CD4-positive, alpha-beta T cell treated with Interleukin-12 subunit alpha and Interleukin-12 subunit beta, for 1 hour (primary cell): ENCODE results near the gene KLF9.
"Not testable (repeated sequence)": the region's sequence is repeated elsewhere in the genome, so short reads cannot be mapped to it uniquely, and the experiment has no call there.

Experiments used
- DNase-seq: peaks from one replicate; pipeline ENCODE4 v3.0.0-alpha.2; 2020

Gene KLF9

GRCh38 chr9:70403166-70403565 lies 11.3 kb downstream of the KLF9 start:
- DNase-seq, result no peak

- DNase-seq, result no peak
Observed at GRCh38 chr9:70402213-70402612, 12.2 kb downstream of the KLF9 start.

GRCh38 chr9:70401241-70401640 lies 13.2 kb downstream of the KLF9 start:
- not testable (repeated sequence) for DNase-seq

- no peak for DNase-seq
Observed at GRCh38 chr9:70400107-70400892, 14.2 kb downstream of the KLF9 start.

- DNase-seq, result no peak
Observed at GRCh38 chr9:70399141-70399540, 15.3 kb downstream of the KLF9 start.

GRCh38 chr9:70398145-70398556 lies 16.3 kb downstream of the KLF9 start:
- peak; percentile 53 for DNase-seq

DNA sequence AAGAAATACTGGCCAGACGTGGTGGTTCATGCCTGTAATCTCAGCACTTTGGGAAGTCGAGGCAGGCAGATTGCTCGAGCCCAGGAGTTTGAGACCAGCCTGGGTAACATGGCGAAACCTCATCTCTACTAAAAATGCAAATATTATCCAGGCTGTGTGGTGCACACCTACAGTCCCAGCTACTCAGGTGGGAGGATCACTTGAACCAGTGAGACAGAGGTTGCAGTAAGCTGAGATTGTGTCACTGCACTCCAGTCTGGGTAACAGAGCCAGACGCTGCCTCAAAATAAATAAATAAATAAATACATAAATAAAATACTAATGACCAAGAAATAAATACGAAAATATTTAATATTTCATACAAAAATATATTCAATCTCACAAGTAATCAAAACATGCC lies 18.8 kb downstream of the KLF9 start:
- no peak for DNase-seq

GRCh38 chr9:70392850-70393249 lies 21.6 kb downstream of the KLF9 start:
- no peak for DNase-seq

- no peak for DNase-seq
Observed at GRCh38 chr9:70392189-70392588, 22.3 kb downstream of the KLF9 start.

DNA sequence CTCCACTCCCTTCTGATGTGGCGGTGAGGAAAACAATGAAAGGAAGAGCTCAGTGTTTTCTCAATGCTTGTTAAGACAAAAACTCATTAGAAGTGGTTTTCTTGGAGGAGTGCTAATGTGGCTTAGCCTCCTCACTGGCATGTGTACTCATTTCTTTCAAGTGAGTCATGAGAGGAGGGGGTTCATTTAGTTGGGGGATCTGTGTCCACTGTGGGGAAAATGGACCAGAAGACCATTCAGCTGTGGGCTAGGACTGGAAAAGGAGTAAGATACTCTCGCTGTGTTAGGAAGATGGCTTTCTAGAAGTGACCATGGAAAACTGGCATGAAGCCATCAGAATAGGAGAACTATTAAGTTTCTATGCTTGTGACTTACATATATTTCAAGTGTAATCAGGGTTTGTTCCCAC lies 23.5 kb downstream of the KLF9 start:
- no peak for DNase-seq

- no peak for DNase-seq
Observed at GRCh38 chr9:70389621-70390266, 24.7 kb downstream of the KLF9 start.

GRCh38 chr9:70389188-70389587 lies 25.3 kb downstream of the KLF9 start:
- DNase-seq, result no peak

DNA sequence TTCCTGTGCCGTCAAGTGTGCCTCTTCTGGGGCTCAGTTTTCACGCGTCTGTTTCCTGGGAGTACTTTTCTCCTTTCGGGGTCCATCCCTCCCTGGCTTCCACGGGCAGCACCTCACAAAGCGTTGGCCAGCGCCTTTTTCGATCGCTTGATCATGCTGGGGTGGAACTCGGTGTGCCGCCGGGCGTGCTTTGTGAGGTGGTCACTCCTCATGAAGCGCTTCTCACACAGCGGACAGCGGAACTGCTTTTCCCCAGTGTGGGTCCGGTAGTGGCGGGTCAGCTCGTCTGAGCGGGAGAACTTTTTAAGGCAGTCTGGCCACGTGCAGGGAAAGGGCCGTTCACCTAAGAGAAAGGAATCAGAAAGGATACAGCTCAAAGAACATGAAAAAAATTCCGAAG lies 26.8 kb downstream of the KLF9 start:
- DNase-seq, result no peak

- no peak for DNase-seq
Observed at GRCh38 chr9:70385426-70385825, 29.0 kb downstream of the KLF9 start.

DNA sequence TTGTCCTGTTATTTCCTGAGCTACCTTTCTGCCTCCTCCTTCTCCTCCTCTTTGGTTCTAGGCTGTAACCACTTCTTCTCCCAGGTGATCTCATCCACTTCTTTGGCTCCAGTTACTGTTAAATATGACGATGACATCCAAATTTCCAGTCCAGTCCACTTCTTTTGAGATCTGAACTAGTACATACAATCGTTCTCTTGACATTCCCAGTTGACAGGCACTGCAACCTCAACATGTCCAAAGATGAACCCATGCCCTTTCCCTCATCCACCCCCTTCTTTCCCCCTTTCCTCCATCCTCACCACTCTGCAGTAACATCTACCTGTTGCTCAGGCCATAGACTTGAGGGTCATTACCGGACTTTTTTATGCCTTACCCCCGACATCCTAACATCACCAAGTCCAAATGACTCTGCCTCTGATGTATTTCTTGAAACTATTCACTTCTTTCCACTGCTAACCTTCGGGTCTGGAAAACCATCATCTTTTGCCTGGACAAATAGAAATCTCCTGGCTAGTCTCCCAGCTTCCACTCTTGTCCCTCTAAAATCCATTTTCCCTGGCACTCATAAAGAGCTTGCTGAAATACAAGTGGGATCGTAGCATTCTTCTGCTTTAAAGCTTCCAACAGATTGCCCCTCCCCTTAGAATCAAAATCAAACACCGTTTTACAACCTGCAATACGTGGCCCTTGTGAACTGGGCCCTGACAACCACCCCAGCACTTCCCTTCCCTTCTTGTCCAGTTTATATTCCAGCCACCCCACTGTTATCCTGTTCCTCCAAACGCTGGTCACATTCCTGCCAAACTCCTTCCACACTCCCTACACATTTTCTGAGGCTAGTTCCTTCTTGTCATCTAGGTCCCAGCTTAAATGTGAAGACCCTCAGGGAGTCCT lies 31.5 kb downstream of the KLF9 start:
- DNase-seq, result no peak

DNA sequence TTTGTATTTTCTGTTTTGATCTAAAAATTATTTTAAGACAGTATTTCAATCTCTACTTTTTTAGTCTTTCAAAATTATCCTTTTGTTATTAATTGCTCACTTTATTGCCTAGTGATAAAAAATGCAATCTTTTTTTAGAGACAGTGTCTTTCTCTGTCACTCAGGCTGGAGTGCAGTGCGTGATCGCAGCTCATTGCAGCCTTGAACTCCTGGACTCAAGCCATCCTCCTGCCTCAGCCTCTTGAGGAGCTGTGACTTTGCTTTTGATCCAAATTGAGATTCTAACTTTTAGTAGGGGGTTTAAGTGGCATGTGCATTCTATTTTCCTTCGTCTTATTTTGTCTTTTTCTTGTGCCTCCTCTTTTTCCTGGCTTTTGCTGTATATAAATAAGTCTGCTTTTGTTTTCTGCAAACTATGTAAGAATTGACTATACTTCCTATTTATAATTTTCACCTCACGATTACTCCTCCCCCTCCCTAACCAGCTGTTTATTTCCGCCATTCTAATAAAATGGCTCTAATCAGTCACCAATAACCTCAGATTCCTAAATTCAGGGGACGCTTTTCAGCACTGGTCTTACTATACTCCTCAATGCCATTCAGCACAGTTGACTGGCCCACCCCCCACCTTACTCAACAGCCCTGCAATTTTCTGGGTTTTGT lies 32.3 kb downstream of the KLF9 start:
- no peak for DNase-seq

DNA sequence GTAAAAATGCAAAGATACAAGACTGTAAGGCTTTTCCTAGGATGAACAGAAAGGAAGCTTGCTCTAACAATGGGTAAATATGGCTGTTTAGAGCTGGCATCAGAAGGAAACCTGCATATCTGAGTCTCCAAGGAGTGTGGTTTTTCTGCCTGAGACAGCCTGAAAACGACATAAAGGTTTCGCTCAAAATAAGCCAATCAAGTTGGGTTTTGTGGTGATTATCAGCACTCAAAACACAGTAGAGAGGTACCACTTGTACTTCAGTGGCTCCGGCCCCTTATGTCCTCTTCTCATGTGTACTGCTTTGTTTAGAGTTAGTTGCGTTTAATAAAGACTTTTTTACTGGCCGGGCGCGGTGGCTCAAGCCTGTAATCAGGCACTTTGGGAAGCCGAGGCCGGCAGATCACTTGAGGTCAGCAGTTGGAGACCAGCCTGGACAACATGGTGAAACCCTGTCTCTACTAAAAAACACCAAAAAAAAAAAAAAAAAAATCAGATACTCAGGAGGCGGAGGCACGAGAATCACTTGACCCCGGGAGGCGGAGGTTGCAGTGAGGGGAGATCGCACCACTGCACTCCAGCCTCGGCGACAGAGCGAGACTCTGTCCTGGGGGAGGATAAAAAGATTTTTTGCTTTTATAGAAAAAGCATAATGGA lies 39.4 kb downstream of the KLF9 start:
- DNase-seq, result no peak

- DNase-seq, result no peak
Observed at GRCh38 chr9:70367305-70367930, 47.0 kb downstream of the KLF9 start.

GRCh38 chr9:70363760-70364159 lies 50.7 kb downstream of the KLF9 start:
- no peak for DNase-seq

- no peak for DNase-seq
Observed at GRCh38 chr9:70362952-70363351, 51.5 kb downstream of the KLF9 start.

DNA sequence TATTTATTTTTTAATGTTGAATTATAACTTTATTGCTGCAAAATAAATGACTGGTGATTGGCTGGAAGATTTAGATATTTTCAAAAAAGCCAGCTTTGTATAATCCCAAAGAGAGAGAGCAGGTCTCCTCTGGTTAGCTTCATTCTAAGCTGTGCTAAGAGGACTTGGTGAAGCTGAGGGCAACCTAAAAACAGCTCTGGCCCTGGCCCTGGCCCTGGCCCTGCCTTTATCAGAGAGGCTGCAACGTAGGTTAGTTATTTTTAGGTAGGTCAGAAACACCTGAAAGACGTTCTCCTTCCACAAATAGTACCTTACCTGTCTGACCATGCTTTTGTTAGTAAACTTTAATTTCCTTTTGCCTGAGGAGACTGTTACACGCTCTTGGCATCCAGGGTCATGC lies 58.7 kb downstream of the KLF9 start:
- no peak for DNase-seq

DNA sequence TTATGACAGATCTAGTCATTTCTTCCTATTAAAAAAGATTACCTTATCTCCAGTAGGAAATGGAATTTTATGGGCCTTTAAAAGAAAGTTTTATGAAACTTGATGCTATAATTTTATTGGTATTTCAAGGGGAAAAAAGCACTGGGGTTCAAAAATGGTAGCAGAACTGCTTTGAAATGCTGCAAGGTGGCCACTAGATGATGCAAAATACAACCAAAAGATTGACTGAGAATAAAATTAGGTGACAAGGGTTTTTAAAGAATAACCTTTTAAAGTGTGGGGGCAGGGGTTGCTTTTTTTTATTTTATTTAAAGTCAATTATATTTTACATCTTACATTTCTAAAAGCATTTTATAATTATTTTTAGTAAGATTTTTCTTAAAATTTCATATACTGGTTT lies 61.7 kb downstream of the KLF9 start:
- DNase-seq, result peak; percentile 45
